IPS-11a (cell line): ENCODE results near the gene CTRB1.

Experiments
- H3K4me3 ChIP-seq: one replicate; pipeline ENCODE4 v1.5.1; 2013; ENCODE audit warnings: low read depth, low read length, control low read depth

Gene CTRB1

DNA sequence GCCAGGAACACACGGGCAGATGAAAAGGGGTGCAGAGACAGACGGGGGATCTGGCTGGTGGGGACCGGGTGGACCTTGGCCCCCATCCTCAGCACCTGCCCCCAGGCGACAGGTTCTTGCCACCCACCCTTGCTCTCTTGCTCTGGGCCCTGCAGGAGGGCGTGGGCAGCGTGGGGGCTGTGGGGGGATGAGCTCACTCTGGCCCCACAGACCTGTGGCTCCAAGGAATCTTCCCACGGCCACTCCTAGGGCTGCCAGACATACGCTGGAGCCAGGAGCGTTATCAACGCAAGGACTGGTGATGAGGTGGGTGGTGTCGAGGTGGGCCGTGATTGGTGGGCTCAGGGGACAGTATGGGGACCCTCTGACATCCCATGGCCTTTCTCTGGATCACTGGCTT lies 6.3 kb downstream of the CTRB1 start:
- no peak overlapping the region for H3K4me3 ChIP-seq

- no peak overlapping the region for H3K4me3 ChIP-seq
Observed at GRCh38 chr16:75225678-75226515, 7.1 kb downstream of the CTRB1 start.

GRCh38 chr16:75226550-75227360 lies 8.0 kb downstream of the CTRB1 start:
- no peak overlapping the region for H3K4me3 ChIP-seq

GRCh38 chr16:75227361-75228142 lies 8.8 kb downstream of the CTRB1 start:
- H3K4me3 ChIP-seq, result no peak overlapping the region

DNA sequence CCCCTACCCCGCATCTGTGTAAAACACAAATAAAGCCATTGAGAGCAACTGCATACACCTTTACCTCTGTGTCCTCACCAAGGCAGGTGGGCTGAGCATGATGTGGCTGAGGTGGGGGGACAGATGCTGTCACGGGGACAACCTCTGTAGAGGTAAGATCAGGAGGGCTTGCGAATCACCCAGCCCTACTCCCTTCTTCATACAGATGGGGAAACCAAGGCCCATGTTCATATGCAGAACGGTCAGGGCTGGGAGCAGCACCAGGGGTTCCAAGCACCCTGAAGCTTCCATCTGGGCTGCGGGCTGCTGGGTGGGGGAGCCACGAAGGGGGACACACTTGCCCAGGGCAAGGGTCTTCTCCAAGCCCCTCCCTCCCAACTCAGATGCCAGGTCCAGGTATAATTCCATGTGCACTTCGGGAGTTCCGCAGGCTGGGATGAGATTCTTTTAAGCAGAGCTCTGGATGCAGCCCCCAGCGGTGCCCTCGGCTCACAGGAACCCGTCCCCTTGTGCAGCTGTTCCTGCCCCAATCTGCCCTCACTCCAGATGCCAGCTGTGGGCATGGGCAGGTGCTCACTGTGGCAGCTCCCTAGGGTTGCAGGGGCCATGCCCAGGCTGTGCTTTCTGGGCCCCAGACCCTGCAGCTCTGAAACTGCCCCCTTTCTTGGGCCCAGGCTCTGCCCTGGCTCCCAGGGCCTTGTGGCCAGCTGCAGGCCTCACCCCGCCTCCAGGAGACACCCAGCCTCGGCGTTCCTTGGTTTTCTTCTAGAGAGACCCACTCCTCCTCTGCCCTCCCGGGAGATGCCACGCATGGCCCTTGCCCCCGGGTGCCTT lies 9.6 kb downstream of the CTRB1 start:
- H3K4me3 ChIP-seq, result no peak overlapping the region

GRCh38 chr16:75229172-75230031 lies 10.6 kb downstream of the CTRB1 start:
- no peak overlapping the region for H3K4me3 ChIP-seq

DNA sequence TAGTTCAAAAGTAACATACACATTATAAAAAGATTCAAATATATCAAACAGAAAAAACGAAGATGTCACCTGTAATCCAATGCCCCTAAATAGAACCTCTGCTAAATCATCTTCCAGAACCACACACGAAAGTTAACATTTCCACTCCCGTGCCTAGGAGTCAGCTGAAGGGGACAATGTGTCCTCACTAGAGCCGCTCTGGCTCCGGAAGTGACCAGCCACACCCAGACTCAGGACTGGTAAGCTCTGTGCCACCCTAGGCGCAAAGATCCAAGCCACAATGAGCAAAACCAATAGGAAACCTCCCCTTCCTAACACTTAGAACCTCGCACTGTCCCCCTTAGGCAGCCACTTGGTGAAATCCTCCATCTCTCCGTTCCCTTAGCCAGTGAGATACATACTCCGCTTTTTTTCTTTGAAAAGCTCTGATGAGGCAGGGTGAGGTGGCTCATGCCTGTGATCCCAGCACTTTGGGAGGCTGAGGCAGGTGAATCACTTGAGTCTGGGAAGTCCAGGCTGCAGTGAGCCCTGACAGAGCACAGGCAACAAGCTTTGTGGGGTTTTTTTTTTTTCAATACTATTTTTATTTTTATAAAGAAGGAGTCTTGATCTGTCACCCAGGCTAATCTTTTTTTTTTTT lies 11.8 kb downstream of the CTRB1 start:
- no peak overlapping the region for H3K4me3 ChIP-seq

DNA sequence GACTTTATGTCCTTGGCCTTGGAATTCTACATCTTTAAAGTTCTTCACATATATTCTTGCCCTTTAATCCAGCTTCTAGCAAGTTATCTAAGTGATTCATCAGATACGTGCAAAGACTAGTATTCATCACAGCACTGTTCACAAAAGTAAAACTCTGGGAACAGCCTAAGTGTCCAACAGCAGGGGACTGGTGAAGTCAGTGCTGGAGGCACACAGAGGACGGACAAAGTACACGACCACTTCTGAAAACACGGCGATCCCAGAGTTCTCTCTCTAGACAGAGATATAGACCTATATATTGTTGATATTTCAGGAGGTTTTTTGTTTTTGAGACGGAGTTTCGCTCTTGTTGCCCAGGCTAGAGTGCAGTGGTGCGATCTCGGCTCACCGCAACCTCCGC lies 12.8 kb downstream of the CTRB1 start:
- H3K4me3 ChIP-seq, result no peak overlapping the region

DNA sequence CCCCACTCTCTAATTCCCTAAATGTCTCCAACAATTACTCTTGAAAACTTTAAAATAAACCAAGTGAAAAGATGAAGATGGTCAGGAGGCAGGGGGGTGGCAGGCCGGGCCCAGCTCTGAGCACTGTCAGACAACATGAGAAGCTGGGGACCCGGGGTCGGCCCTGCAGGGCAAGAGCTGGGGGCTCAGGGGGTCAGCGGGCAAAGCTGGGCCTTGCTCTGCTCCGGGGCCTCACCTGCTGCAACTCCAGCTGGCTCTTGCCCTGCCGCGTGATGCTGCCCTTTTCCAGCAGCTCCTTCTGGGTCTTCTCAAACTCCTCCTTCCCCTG lies 14.8 kb downstream of the CTRB1 start:
- H3K4me3 ChIP-seq, result no peak overlapping the region

DNA sequence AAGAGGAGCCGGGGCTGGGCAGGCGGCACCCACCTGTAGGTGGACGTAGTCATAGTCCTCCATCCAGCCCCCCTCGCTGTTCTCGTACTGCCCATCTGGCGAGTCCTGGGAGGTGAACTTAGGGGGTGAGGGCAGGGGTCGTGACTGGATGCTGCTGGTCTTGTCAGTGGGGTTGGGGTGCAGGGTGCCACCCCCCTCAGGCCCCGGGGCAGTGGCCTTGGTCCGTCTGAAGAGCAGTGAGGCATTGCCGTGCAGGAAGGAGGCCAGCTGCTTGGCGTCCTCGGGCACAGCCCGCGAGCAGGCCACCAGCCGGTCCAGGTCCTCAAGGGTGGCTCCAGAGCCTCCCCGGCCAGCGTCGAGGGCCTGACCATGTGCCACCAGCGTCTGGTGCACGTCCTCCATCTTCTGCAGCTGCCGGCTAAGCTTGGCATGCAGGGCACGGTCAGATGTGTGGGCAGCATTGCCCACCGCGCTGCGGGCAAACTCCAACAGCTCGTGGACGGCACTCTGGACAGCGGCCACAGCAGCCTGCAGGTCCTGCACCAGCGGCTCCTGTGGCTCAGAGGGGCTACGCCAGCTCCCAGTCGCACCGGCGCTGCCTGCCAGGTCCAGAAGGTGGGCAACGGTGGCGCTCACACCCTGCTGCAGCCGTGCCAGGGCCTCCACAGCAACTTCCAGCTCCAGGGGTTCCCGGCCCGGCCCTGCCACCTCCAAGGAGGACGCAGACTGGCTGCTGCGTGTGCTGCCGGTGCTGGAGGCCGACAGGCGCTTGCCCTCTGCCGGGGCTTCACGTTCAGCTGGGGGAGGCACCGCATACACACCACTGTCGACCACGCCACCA lies 16.3 kb downstream of the CTRB1 start:
- H3K4me3 ChIP-seq, result no peak overlapping the region

GRCh38 chr16:75235721-75236193 lies 17.0 kb downstream of the CTRB1 start:
- H3K4me3 ChIP-seq, result no peak overlapping the region

DNA sequence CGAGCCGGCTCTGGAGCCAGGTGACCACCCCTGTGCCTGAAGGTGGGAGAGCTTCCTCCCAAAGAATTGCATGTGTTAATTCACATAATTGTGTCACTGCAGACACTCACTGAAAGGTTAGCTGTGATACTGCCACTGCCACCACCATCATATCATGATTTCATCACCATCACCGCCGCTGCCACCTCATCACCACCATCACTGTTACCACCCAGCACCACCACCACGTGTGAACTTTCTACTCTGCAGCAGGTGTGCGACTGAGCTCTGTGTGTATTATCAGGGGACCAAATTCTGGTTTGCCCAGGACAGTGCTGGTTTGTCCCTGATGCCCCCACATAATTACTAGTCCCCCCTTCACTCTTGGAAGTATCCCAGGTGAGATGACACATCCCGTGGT lies 17.4 kb downstream of the CTRB1 start:
- H3K4me3 ChIP-seq, result no peak overlapping the region

DNA sequence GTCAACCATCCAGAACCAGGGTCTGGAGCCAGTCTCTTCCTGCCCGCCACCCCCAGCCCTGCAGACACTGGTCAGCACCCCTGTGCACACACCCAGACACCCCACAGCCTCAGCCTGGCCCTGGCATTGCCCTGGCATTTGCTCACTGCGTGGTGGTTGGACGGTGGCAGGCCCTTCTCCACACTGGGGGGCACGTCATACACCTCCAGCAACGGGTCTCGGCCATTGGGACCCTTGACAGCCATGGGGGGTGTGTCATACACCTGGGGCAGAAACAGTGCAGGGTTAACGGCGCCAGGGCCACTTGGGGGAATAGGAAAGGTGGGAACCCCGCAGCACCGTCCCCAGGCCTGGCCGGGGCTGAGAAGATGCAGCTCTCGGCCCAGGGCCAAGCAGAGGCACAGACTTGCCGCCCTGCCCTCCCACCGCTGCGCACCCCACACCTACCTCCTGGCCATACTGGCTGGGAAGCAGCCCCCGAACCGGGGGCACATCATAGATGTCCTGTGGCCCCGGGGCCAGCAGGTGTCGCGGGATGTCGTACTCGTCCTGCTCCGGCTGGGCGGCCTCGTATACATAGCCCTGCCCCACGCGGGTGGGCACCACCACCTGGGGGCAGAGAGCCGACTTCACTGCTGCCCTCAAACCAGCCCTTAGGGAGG lies 18.1 kb downstream of the CTRB1 start:
- no peak overlapping the region for H3K4me3 ChIP-seq

- no peak overlapping the region for H3K4me3 ChIP-seq
Observed at GRCh38 chr16:75237398-75238131, 18.8 kb downstream of the CTRB1 start.

GRCh38 chr16:75238132-75238852 lies 19.5 kb downstream of the CTRB1 start:
- no peak overlapping the region for H3K4me3 ChIP-seq

GRCh38 chr16:75238853-75239541 lies 20.2 kb downstream of the CTRB1 start:
- H3K4me3 ChIP-seq, result no peak overlapping the region
